ENCODE measurements around the gene GLUD2. TPM values are rescaled to one million over a fixed set of nuclear protein-coding genes. Genes with fewer than 3 reads are reported as not detected.

Gene GLUD2
- total RNA-seq, 1 donor from 2014 or later: 8.9 TPM

- no peak overlapping the region for H3K4me2 ChIP-seq
- H3F3A ChIP-seq (ENCODE audit: low read depth): no peaks in the 10 kb centered on the region
- DNase-seq (ENCODE audit: low spot score): no peak
- Mint-ChIP-seq H3K9me3 (no peaks in the 10 kb centered on the region), H3K27ac (no peak overlapping the region), H3K4me1 (no peaks in the 10 kb centered on the region), H3K27me3 (ENCODE audit: insufficient read depth, low read depth) (no peaks in the 10 kb centered on the region), H3K36me3 (no peaks in the 10 kb centered on the region), H3K4me3 (no peak overlapping the region)
- no peaks in the 10 kb centered on the region for H4K20me1 ChIP-seq (ENCODE audit: low read depth)
- H3K4me3 ChIP-seq: no peak overlapping the region
- no peaks in the 10 kb centered on the region for H3K36me3 ChIP-seq
- H2AFZ ChIP-seq (replicated peaks): no peak overlapping the region
- TF ChIP-seq CTCF (IDR thresholded peaks at IDR 0.05) (no peak), EZH2phosphoT487 (IDR thresholded peaks at IDR 0.05) (no peak), EZH2 (IDR thresholded peaks at IDR 0.05) (no peak)
- H3K79me2 ChIP-seq (ENCODE audit: low read depth): no peaks in the 10 kb centered on the region
- no peaks in the 10 kb centered on the region for H3K9me3 ChIP-seq (ENCODE audit: low read depth)
- H3K27me3 ChIP-seq: no peaks in the 10 kb centered on the region
- no peaks in the 10 kb centered on the region for H3K4me1 ChIP-seq
- H3K27ac ChIP-seq: no peak overlapping the region
- H3K9ac ChIP-seq: no peak overlapping the region
These were observed 38.5 kb upstream of the GLUD2 start for GRCh38 chrX:121008920-121009319.

- H3K36me3 Mint-ChIP-seq: no peaks in the 10 kb centered on the region
- no peaks in the 10 kb centered on the region for H3K27me3 Mint-ChIP-seq (ENCODE audit: insufficient read depth, low read depth)
- Histone ChIP-seq H4K20me1 (ENCODE audit: low read depth) (no peaks in the 10 kb centered on the region), H3K9me3 (ENCODE audit: low read depth) (no peaks in the 10 kb centered on the region), H3F3A (ENCODE audit: low read depth) (no peaks in the 10 kb centered on the region), H2AFZ (replicated peaks) (no peak overlapping the region), H3K27me3 (no peaks in the 10 kb centered on the region), H3K4me1 (no peaks in the 10 kb centered on the region), H3K27ac (no peak overlapping the region), H3K9ac (no peak overlapping the region), H3K4me2 (no peak overlapping the region), H3K4me3 (no peak overlapping the region), H3K36me3 (no peaks in the 10 kb centered on the region), H3K79me2 (ENCODE audit: low read depth) (no peaks in the 10 kb centered on the region)
- H3K27ac Mint-ChIP-seq: no peak overlapping the region
- H3K4me1 Mint-ChIP-seq: no peaks in the 10 kb centered on the region
- no peak for DNase-seq (ENCODE audit: low spot score)
- TF ChIP-seq EZH2 (IDR thresholded peaks at IDR 0.05) (no peak), CTCF (IDR thresholded peaks at IDR 0.05) (no peak), EZH2phosphoT487 (IDR thresholded peaks at IDR 0.05) (no peak)
- H3K4me3 Mint-ChIP-seq: no peak overlapping the region
- no peaks in the 10 kb centered on the region for H3K9me3 Mint-ChIP-seq
These were observed 37.6 kb upstream of the GLUD2 start for GRCh38 chrX:121009764-121010163.

GRCh38 chrX:121010218-121010617 lies 37.2 kb upstream of the GLUD2 start:
- Histone ChIP-seq H3K27ac (no peak overlapping the region), H3F3A (ENCODE audit: low read depth) (no peaks in the 10 kb centered on the region), H3K4me2 (no peak overlapping the region), H3K79me2 (ENCODE audit: low read depth) (no peaks in the 10 kb centered on the region), H3K36me3 (no peaks in the 10 kb centered on the region), H3K4me1 (no peaks in the 10 kb centered on the region), H2AFZ (replicated peaks) (no peak overlapping the region), H4K20me1 (ENCODE audit: low read depth) (no peaks in the 10 kb centered on the region), H3K27me3 (no peaks in the 10 kb centered on the region), H3K9ac (no peak overlapping the region), H3K4me3 (no peak overlapping the region), H3K9me3 (ENCODE audit: low read depth) (no peaks in the 10 kb centered on the region)
- TF ChIP-seq CTCF (IDR thresholded peaks at IDR 0.05) (no peak), EZH2 (IDR thresholded peaks at IDR 0.05) (no peak), EZH2phosphoT487 (IDR thresholded peaks at IDR 0.05) (no peak)
- DNase-seq (ENCODE audit: low spot score): no peak
- H3K9me3 Mint-ChIP-seq: no peaks in the 10 kb centered on the region
- no peaks in the 10 kb centered on the region for H3K27me3 Mint-ChIP-seq (ENCODE audit: insufficient read depth, low read depth)
- no peak overlapping the region for H3K27ac Mint-ChIP-seq
- H3K36me3 Mint-ChIP-seq: no peaks in the 10 kb centered on the region
- no peak overlapping the region for H3K4me3 Mint-ChIP-seq
- no peaks in the 10 kb centered on the region for H3K4me1 Mint-ChIP-seq
